Renal cortex interstitium (tissue), 11 donors: Measurements from ENCODE around the gene ELN. TPM values are rescaled to one million over a fixed set of nuclear protein-coding genes. Genes with fewer than 3 reads are reported as not detected.

Experiments
- DNase-seq, 11 donors: peaks; one replicate each; pipeline ENCODE4 v3.0.0-alpha.2; 2013; ENCODE audit warnings: low read depth in 9 of 11, low spot score in 4 of 11; ENCODE audit errors: extremely low read depth in 1 of 11
- polyA plus RNA-seq, 3 donors: library from polyadenylated mRNA; unstranded; fragments of 120-200 nt; gene quantifications; one replicate each; pipeline ENCODE4 v1.2.1, GENCODE V29; 2013; ENCODE audit not compliant: insufficient read length in 3 of 3

Gene ELN
- polyA plus RNA-seq, 3 donors: 42.8 to 95.7 (median 72.8) TPM

DNA sequence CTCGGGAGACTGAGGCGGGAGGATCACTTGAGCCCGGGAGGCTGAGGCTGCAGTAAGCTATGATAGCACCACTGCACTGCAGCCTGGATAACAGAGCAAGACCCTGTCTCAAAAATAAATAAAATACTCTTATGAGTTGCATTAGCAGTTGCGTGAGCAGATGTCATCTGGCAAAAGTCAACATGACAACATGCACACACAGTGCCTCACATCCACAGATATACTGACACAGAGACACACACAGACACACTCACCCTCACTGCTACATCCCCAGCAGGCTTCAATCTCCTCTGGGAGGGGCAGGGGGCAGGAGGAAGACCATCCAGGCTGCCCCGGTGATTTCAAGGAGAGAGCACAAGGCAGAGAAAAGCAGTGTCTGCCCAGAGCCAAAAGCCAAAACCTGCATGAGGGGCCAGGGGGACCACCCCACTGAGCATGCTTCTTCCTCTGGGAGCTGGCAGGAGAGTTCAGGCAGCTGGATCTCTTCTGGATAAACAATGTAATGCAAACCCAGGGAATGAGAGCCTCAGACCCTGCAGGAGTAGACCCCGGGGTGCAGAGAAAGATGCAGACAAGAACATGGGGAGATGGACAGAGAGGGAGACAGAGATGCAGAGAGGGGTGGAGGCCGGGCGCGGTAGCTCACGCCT lies 9.6 kb upstream of the ELN start:
- no peak for DNase-seq

GRCh38 chr7:74019149-74019548 lies 8.8 kb upstream of the ELN start:
- DNase-seq: no peak

DNA sequence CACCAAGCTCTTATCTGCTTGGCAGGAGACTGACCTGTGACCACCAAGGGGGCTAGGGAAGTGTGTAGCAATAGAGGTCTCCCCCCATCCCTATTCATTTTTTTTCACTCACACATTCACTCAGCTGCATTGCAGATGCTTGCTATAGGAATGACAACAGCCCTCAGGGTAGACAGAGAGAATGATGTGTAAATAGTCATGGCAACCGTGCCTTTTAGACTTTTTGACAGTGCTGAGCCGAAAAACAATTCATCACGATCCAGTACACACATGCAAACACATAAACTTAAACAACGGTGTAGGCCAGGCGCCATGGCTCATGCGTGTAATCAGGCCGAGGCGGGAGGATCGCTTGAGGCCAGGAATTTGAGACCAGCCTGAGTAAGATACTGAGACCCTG lies 7.6 kb upstream of the ELN start:
- DNase-seq: no peak

DNA sequence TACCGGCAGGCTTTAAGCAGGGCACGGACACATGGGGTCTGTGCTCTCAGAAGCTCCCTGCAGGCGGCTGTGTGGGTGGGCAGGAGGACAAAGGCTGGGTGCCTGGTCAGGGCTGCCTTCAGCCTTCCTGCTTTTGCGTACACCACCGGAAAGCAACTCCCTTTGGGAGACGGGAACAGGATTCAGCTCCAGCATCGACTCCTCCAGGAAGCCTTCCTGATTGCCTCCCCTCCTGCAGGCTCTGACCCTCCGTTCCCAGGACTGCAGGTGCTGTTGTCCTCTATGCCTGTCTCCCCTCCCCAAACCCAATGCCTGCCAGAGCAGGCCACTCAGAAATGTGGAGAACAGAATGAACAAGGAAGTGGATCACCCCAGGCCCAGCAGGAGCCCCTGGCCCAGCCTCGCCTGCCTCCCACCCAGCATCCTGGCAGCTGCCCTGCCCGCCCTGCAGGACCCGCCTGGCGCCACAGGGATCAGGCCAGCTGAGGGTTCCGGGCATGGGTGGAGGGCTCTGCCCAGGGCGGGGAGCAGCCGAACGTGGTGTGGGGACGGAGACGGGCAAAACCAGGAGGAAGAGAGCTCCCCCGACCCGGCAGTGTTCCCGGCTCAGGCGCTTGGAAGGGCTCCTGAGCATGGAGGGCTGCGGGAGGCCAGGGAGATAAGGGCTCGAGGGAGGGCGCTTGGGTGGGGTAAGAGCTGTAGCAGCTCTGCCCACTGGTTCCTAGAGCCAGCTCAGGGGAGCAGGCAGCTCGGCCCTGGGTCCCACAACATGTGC lies 6.2 kb upstream of the ELN start:
- no peak for DNase-seq

GRCh38 chr7:74022507-74022906 lies 5.5 kb upstream of the ELN start:
- no peak for DNase-seq

- no peak for DNase-seq
These were observed 4.9 kb upstream of the ELN start for GRCh38 chr7:74023092-74023536.

- DNase-seq: no peak
These were observed 4.2 kb upstream of the ELN start for GRCh38 chr7:74023786-74024185.

DNA sequence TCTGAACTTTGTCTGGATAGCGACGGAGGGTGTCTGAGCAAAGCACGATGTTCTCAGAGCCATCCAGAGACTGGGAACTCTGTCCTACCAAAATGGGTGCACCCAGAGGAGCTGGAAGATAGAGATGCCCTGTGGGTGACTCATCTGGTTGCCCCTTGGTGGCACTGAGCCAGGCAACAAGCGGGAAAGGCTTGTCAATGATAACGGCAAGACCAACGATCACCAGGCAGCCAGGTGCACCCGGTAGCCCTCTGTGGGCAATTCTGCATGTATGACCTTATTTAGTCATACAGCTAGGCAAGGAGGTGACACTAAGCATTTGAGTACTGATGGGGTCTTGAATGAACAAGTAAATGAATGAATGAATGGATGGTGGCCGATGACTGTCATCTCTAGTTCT lies 2.8 kb upstream of the ELN start:
- DNase-seq: no peak

DNA sequence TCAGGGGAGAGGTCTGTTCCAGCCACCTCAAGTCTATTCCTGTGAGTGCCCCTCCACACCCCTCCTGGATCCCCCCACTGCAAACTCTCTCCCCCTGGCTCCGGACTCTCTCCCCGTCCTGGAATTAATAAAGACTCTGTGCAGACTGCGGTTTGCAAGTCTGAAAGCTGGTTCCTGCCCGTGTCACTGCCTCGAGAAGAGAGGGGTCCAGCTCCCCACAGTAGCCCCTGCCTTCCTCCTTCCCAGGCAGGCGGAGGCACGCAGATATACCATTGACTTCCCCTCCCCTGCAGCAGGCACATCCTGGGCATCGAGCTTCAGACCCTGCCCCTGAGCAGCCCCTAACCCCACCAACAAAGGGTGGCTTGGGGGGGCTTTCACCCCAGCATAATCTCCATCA lies 2.2 kb upstream of the ELN start:
- no peak for DNase-seq

DNA sequence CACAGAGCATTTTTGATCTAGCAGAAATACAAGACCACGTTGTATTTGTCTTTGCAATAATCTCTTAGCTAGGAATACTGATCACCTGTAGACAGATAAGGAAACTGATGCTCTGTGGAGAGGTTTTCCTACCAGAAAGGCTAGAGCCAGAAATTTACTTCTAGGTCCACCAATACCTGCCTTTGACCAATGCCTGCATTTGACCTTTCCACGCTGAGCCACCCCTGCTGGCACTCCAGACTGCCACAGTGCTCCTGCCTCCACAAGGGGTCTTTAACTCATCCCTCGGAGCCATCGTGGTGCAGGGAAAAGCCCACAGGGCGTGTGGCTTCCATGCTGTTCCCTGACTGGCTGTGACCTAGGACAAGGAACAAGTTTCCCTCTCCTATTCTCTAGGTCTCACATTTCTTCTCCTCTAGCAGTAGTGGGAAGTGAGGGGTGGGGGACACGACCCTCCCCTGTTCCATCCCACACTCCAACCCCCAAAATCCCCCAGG lies 1.5 kb upstream of the ELN start:
- DNase-seq: no peak

GRCh38 chr7:74026903-74027682 lies 880 bp upstream of the ELN start:
- DNase-seq: peak in 6 of 11 donors; percentile 54 to 66 (median 58)

DNA sequence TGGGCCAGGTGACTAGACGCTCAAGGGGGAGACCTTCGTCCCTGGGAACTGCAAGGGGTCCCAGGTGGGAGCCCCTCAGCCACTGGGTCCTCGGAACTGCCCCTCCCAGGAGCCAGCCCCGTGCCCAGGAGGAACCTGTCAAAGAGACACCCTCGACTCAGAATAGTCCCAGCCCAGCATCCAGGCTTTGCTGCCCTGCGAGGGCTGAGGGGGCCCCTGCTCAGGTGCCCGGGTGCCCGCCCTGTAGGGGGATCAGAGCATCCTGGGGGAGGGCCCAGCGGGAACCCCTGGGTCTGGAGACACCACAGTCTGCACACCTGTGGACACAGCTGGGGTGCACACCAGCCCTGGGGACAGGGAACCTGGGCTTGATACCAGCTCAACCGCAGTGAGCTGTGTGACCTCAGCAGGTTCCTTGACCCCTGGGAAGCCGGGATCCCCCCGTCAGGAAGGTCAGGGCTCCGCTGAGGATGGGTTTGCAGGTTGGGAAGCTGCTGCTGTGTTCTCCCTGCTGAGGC lies 407 bp downstream of the ELN start:
- no peak for DNase-seq

GRCh38 chr7:74029089-74029785 lies 1.3 kb downstream of the ELN start:
- DNase-seq: no peak

DNA sequence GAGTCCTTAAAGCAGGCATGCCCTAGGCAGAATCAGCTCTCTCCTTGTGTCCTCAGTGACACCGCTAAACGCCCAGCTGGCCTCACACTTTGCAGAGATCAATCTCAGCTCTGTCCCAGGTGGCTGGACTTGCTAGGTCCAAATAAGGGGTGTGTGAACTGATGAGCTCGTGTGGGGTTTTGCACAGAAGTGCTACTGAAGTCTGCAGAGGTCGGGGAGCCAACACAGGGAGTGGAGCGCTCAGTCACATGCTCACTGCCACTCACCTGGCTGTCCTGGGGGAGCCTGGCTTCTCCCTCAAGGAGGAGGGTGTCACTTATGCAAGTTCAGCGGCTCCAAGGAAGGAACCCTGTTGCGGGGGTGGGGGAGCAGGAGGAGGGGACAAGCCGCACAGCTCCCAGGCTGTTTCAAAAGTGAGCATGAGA lies 2.0 kb downstream of the ELN start:
- no peak for DNase-seq

DNA sequence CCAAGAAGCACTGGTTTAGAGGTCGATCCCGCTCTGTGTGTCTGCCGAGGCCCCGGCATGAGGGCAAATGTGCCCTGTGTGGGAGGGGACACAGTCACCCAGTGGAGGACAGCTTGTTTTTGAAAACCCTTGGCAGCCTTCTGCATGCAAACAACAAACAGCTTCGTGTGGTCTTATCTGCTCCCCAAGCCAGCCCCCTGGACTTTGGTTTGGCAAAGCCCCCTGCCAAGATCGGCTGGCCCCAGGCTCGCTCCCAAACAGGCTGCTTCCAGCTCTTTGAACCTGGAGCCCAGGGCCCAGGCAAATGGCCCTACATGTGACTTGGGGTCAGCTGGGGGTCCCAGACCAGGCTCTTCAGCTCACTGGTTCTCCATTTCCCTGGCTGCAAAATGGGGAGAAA lies 2.9 kb downstream of the ELN start:
- DNase-seq: no peak

DNA sequence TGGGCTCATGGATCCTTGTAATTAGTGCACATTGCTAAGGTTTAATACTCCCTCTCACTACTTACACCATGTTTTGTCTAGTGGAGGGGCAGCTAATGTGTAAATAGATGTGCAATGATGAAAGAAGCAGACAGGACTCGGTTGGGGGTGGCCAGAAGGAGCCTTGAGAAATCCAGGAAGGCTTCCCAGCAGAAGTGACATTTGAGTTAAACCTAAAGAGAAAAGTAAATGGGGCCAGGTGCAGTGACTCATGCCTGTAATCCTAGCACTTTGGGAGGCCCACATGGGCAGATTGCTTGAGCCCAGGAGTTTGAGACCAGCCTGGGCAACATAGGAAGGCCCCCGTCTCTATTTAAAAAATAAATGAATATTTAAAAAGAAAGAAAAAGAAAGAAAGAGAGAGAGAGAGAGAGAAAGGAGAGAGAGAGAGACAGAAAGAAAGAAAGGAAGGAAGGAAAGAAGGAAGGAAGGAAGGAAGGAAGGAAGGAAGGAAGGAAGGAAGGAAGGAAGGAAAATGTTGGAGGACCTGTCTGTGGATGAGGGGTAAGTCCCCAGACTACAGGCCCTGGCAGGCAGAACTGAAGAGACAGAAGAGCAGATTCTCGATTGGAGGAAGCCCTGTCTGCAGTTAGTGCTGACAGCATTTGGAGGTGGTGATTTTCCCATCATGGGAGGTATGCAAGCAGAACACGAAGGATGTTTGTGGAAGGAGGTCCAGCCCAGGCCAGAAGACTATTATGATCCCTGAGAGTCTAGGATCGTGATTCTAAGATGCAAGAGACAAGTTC lies 3.6 kb downstream of the ELN start:
- no peak for DNase-seq

DNA sequence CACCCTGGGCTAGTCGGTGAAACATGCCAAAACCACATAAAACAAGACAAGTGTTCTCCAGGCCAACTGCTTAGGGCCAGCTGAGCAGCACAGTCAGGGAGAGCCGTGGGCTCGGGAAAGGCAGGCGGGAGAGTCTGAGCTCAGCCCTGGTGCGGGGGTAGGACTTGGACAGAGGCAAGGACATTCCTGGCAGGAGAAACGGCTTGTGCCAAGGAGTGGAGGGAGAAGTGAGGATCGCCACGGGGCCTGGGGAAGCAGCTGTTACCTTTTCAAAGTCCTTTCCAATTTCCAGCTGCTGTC lies 4.2 kb downstream of the ELN start:
- DNase-seq: no peak

DNA sequence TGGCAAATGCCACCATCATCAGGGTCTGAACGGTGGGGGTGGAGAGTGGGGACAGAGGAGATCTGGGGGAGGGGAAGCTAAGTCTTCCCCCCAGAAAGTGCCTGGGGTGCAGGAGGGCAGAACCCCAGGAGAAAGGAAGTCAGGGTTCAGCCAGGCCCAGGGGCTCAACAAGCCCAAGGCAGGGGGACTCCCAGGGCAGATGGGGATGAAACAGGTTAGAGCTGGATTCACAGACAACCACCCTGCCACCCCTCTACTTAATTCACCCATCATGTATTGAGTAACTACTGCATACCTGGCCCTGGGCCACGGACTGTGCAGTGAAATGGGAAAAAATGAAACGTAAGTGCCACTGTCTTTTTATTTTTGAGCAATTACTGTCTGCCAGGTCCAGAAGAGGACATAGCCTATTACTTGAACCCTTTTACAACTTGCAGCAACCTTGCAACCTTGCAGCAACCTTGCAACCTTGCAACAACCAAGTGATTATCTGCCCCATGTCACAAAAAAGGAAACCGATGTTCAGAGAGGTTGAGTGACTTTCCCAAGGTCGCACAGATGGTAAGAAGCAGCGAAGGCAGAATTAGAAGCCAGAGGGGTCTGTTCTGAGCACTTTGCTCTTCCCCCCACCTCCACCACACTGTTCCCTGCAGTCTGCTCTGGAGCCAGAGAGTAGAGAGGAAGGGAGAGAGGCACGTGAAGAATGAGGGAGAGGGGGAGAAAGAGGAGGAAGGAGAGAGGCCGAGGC lies 4.8 kb downstream of the ELN start:
- no peak for DNase-seq
